PC-9 (cell line): ENCODE results near the gene IER5L.

Experiments used
- CTCF ChIP-seq: fragments of 200-600 bp; sonication (generic); conservative IDR thresholded peaks from 2 replicates; pipeline ENCODE4 v1.6.1; 2017; ENCODE audit warnings: mixed run types, antibody characterized with exemption, mild to moderate bottlenecking, moderate library complexity
- EZH2 ChIP-seq: fragments of 200-600 bp; sonication (generic); IDR thresholded peaks from 2 replicates; pipeline ENCODE4 v1.8.0; 2017; ENCODE audit warnings: antibody characterized with exemption, low read depth

GRCh38 chr9:129150672-129151211 lies 27.3 kb downstream of the IER5L start:
- TF ChIP-seq CTCF (no peak), EZH2 (no peak)
